ENCODE data around the gene RAPGEF2.
A peak's percentile ranks its signal among the peaks of the same experiment; 100 is the strongest.
"Not testable (repeated sequence)": the region's sequence is repeated elsewhere in the genome, so short reads cannot be mapped to it uniquely, and the experiment has no call there.

The RAPGEF2 gene

DNA sequence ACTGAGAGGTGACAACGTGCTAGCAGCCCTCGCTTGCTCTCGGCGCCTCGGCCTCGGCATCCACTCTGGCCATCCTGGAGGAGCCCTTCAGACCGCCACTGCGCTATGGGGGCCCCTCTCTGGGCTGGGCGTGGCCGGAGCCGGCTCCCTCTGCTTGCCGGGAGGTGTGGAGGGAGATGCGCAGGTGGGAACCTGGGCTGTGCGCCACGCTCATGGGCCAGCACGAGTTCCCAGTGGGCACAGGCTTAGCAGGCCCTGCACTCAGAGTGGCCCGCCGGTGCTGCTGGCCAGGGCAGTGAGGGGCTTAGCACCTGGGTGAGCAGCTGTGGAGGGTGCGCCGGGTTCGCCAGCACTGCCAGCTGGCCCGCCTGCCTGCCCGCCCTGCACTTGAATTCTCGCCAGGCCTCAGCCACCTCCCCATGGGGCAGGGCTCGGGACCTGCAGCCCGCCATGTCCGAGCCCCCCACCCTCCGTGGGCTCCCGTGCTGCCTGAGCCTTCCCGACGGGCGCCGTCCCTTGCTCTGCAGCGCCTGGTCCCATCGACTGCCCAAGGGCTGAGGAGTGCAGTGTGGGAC is 148.0 kb downstream of the RAPGEF2 start:
- no peak for DNase-seq

GRCh38 chr4:159251580-159251979 is 148.7 kb downstream of the RAPGEF2 start:
- not testable (repeated sequence) for DNase-seq

DNA sequence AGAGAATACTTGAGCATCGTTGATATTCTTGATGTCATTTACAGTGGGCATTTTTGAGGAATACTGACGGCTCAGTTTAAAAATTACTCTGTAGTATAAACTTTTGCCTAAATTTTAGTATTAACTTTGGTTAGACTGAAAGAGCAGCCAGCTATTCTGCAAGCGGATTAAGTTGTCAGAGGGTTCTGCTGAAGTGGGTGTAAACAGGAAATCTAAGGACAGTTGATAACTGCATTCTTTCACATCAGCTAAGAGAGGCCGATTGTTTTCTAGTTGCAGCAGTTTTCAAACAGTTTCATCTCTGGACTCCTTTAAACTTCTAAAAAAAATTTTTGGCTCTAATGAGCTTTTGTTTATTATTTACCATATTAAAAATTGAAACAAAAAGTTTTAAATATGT is 149.6 kb downstream of the RAPGEF2 start:
- DNase-seq: no peak

- no peak for DNase-seq
These were observed 153.2 kb downstream of the RAPGEF2 start for GRCh38 chr4:159256037-159256436.

DNA sequence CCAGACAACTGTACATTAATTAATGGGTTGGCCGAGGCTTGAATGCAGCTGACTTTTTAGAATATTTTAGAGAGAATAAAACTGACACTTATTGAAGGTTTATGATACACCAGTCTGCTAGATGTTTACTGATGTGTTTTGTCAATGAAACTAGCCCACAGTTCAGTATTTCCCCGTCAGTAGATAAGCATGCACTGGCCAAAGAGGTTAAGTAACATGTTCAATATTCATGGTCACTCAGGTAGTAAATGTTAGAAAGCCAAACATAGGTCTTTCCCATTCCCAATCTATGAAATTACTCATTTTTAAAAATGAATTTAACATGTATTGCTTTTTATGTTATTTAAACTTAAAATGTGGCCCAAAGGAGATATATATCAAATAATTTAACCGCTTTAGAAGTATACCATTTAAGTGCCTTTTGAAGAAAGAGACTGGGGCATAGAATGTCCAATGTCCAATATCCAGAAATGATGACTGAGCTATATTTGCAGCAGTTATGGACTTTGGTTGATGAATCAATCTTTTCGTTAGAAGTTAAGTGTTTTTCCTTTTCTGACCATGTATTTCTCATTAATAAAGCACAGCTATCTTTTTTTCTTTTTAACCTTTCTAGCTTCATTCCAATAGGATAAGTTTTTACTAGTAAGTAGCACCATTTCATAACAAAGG is 156.1 kb downstream of the RAPGEF2 start:
- no peak for DNase-seq

DNA sequence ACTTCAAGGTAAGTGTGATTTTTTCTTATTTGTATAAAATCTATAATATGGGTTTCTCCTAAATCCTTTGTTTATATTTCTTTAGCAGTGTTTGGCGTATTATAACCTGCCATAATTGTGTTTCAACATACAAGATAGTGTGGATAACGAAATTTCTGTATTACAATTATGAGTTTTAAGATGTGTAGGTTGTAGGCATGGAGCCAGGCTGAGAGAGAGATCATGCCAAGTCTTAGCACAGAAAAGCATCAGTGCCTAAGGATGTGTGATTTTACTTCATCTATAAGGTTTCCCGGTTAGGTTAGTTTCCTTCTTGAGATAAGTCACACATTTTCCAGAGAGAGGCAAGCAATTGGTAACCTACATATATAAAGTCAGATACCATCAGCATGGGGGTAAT is 161.2 kb downstream of the RAPGEF2 start:
- DNase-seq: no peak

GRCh38 chr4:159266981-159267868 is 164.3 kb downstream of the RAPGEF2 start:
- DNase-seq: no peak

GRCh38 chr4:159267869-159268285 is 165.0 kb downstream of the RAPGEF2 start:
- no peak for DNase-seq

DNA sequence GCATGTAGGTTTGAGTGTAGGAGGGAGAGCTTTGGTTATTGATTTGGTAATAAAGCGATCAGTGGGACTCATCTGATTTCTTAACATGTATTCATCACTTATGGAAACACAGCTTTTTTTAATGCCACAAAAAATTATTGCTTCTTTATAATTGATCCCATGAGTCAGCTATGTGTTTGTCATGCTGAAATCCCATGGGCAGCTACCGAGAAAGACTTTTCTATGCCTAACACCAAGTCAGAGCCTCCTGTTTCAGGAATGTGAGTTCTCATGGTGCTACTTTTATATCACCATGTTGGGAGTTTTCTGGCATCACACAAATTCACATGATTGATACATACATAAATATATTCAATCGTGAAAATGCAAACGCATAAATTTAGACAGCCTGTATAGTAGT is 165.7 kb downstream of the RAPGEF2 start:
- DNase-seq: no peak

GRCh38 chr4:159269116-159269515 is 166.2 kb downstream of the RAPGEF2 start:
- no peak for DNase-seq

DNA sequence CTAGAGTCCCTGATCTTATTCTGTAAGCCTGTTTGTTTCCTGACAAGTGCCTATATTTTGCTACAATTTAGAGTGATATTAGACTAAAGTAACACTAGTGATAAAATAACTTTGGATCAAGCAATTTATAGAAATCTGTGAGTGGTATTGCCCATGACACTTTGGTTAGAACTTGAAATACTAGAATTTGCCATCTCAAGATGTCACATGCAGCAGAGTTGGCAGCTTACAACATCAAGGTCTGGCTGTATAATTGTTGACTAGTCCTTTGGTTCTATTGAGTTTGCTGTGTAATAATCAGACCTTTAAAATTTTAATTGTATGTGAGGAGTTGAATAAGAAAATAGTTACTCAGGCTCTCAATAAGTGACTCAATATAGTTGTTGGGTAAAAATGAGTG is 167.1 kb downstream of the RAPGEF2 start:
- DNase-seq: no peak

DNA sequence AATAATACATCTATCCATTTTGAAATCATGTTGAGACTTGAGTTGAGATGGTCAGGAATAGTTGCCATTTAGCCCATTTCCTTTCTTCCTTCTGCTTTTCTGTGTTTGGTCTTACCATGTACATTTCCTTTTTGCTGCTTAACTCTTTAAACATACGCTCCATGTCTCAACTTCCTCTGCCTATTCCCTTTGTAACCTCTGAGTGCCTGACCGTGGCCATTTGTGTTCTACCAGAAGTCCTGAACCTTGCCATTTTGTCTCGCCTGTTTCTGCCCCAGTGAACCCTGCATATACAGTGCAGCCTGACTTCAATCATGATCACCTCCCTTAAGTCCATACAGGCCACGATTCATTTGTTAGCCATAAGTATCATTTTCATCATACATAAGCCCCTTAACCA is 169.0 kb downstream of the RAPGEF2 start:
- DNase-seq: no peak

DNA sequence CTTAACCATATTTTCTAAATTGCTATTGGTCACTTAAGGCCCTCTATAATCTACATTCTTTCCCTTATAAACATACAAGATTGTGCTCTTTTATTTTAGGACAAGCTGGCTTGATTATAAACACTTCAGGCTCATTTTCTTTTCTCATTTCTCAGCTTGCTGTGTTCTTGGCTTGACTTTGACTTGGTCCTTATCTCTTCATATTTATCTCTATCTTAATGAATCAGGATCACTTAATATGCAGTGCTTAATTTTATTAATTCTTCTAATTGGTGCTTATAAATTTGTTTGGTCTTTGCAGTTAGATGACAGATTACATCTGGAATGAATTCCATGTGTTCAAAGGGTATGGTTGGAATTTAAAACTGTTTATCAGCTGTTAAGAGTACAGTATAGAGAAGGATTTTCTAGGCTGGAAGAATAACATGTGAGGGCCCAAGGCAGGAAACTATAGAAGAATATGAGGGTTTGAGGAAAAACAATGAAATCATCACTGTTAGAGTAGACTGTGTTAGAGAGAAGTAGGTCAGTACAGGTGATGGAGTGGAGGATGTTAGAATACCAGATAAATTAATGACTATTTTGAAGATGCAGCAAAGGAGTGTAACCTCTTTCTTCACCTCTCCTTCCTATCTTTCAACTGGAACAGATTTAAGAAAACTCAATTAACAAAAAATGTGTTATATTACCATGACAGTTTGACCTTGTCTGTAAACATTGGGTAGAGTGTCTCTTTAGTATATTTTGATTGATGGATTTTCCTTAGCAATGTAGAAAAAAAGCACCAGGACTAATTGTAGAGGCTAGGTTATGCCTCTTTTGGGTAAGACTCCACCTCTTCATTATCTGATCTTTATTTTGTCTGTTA is 169.6 kb downstream of the RAPGEF2 start:
- DNase-seq: no peak

DNA sequence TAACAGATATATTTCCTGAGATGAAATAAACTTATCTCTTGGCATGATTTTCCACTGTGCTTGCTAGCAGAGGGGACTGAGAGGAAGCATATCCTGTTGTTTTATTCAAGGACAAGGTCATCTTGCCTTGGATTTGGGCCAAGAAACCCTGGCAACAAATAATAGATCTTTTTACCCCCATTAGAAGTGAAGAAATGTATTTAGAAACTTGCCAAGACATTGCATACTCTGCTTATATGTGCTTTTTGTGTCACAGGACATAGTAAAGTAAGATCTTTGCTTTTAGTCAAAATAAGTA is 170.2 kb downstream of the RAPGEF2 start:
- no peak for DNase-seq

GRCh38 chr4:159273841-159274240 is 171.0 kb downstream of the RAPGEF2 start:
- DNase-seq: no peak

GRCh38 chr4:159278399-159278798 is 175.5 kb downstream of the RAPGEF2 start:
- no peak for DNase-seq

DNA sequence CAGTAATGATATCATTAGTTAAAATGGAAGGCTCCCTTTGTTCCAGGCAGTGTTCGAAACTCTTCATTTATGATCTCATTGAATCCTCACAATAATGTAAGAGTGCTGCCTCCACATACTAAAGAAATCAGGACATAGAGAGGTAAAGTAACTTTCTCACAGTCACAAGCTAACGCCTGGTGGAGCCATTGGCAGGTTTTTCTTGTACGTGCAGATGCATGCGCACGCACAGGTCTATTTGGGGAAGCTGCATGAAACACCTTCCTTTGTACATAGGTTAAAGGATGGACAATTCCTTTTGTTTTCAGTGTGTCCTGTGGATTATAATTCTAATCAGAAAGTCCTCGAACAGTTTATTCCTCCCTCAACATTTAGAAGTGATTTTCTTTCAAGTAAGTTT is 176.2 kb downstream of the RAPGEF2 start:
- no peak for DNase-seq

- no peak for DNase-seq
These were observed 177.7 kb downstream of the RAPGEF2 start for GRCh38 chr4:159280442-159281172.

GRCh38 chr4:159281771-159282170 is 178.9 kb downstream of the RAPGEF2 start:
- DNase-seq: no peak

DNA sequence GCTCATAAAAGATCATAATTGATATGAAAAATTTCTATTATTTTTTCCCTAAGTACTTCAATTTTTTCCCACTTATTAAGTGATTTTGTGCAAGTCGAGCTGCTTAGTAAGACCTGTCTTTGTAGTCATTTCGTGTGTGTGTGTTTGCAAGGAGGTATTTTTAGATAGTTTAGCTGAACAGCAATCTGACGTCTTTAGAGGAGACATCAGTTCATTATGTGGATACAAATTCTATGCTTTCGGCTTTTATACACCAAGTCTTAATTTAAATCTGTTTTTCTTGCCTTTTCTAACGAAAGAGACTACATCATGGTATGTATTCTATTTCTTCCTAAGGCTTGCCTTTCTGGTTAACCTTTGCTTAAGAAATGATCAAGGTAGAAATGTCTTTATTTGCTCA is 179.4 kb downstream of the RAPGEF2 start:
- no peak for DNase-seq

DNA sequence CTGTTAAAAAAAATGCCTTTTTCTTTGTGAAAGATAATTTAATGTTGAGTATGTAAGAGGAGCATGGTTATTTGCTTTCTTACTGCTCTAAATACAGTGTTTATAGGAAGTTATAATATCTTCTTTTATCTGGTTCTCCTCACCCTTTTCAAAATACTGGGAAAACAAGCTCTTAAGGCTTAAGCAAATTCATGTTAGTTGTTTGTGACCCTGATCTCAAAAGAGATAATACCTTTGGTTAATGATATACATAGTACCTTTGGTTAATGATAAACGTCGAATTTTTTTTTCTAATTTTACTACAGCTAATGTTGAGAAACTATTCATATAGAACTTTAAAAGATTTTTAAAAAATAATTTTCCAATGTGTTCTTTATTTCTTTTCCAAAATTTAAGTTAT is 180.1 kb downstream of the RAPGEF2 start:
- no peak for DNase-seq

GRCh38 chr4:159283696-159284095 is 180.8 kb downstream of the RAPGEF2 start:
- DNase-seq: peak; percentile 21

- no peak for DNase-seq
These were observed 181.2 kb downstream of the RAPGEF2 start for GRCh38 chr4:159284113-159284512.
